Activated CD8-positive, alpha-beta T cell treated with anti-CD3 and anti-CD28 coated beads, Interleukin-2, amount 10 ng/mL, durations not matched to agents 7 days and 5 days (primary cell): ENCODE measurements around the gene RAPGEF4. TPM values are rescaled to one million over a fixed set of nuclear protein-coding genes. Genes with fewer than 3 reads are reported as not detected.
"Not testable (repeated sequence)": the region's sequence is repeated elsewhere in the genome, so short reads cannot be mapped to it uniquely, and the experiment has no call there.

Source experiments
- ATAC-seq: fragments of 150-1000 bp; cut with Tn5 transposase; one replicate; pipeline ENCODE4 v1.10.0; 2021; ENCODE audit warnings: moderate library complexity
- CTCF ChIA-PET: fragments of 350-600 bp; sonication (Branson Sonifier 250); formaldehyde crosslinking; loops from one replicate; lab custom pipeline; 2021; ENCODE audit warnings: antibody characterized with exemption; lab: Charles Lee
- POLR2A ChIA-PET: fragments of 350-600 bp; sonication (Branson Sonifier 250); formaldehyde crosslinking; loops from one replicate; lab custom pipeline; 2021; ENCODE audit warnings: antibody characterized with exemption; lab: Charles Lee
- DNase-seq: peaks from one replicate; pipeline ENCODE4 v3.0.0-alpha.2; 2020
- H3K27ac Mint-ChIP-seq: one replicate; pipeline ENCODE4 v1.8.0; 2021; ENCODE audit warnings: mild to moderate bottlenecking, mixed read lengths
- H3K27me3 Mint-ChIP-seq: one replicate; pipeline ENCODE4 v1.8.0; 2021; ENCODE audit warnings: low read depth, mixed read lengths
- H3K36me3 Mint-ChIP-seq: one replicate; pipeline ENCODE4 v1.8.0; 2021; ENCODE audit warnings: low read depth, mixed read lengths
- H3K4me1 Mint-ChIP-seq: one replicate; pipeline ENCODE4 v1.8.0; 2021; ENCODE audit warnings: low read depth, mixed read lengths
- H3K4me3 Mint-ChIP-seq: one replicate; pipeline ENCODE4 v1.8.0; 2021; ENCODE audit warnings: mild to moderate bottlenecking, mixed read lengths
- H3K9me3 Mint-ChIP-seq: one replicate; pipeline ENCODE4 v1.8.0; 2022; ENCODE audit warnings: mixed read lengths; ENCODE audit not compliant: insufficient read depth
- total RNA-seq, 2 experiments: library from RNA; stranded (reverse); gene quantifications; one replicate each; pipeline ENCODE4 v1.2.3, GENCODE V29; 2021

RAPGEF4 gene
- total RNA-seq, 2 experiments from 2014 or later, result 0.63 to 0.97 TPM

- peaks cover 6% of the 10 kb centered on the region for H3K27me3 Mint-ChIP-seq
- no peak for DNase-seq
- H3K27ac Mint-ChIP-seq, result no peak overlapping the region
- ChIA-PET CTCF (no interaction called here), POLR2A (no interaction called here)
- H3K4me3 Mint-ChIP-seq, result no peak overlapping the region
- no peak for ATAC-seq
- no peaks in the 10 kb centered on the region for H3K36me3 Mint-ChIP-seq
- no peaks in the 10 kb centered on the region for H3K4me1 Mint-ChIP-seq
- H3K9me3 Mint-ChIP-seq, result no peaks in the 10 kb centered on the region
Observed at GRCh38 chr2:172783165-172783898, 47.7 kb downstream of the RAPGEF4 start.

GRCh38 chr2:172788871-172789270 lies 53.2 kb downstream of the RAPGEF4 start:
- ChIA-PET POLR2A (no interaction called here), CTCF (interaction anchor here (0.9 kb wide), 1 partner anchor 421 kb away, joined by 3 read pairs; no protein-coding TSS in a partner anchor)
- H3K27me3 Mint-ChIP-seq, result peaks cover 4% of the 10 kb centered on the region
- no peak for ATAC-seq
- H3K27ac Mint-ChIP-seq, result no peak overlapping the region
- no peaks in the 10 kb centered on the region for H3K9me3 Mint-ChIP-seq
- H3K36me3 Mint-ChIP-seq, result no peaks in the 10 kb centered on the region
- H3K4me1 Mint-ChIP-seq, result no peaks in the 10 kb centered on the region
- no peak overlapping the region for H3K4me3 Mint-ChIP-seq
- no peak for DNase-seq

GRCh38 chr2:172790404-172790803 lies 54.8 kb downstream of the RAPGEF4 start:
- POLR2A ChIA-PET, result no interaction called here
- Mint-ChIP-seq H3K4me3 (no peak overlapping the region), H3K27ac (no peak overlapping the region), H3K27me3 (peaks cover 4% of the 10 kb centered on the region), H3K36me3 (no peaks in the 10 kb centered on the region), H3K9me3 (no peaks in the 10 kb centered on the region), H3K4me1 (no peaks in the 10 kb centered on the region)
- ATAC-seq (no peak), DNase-seq (no peak)
- CTCF ChIA-PET, result no interaction called here

DNA sequence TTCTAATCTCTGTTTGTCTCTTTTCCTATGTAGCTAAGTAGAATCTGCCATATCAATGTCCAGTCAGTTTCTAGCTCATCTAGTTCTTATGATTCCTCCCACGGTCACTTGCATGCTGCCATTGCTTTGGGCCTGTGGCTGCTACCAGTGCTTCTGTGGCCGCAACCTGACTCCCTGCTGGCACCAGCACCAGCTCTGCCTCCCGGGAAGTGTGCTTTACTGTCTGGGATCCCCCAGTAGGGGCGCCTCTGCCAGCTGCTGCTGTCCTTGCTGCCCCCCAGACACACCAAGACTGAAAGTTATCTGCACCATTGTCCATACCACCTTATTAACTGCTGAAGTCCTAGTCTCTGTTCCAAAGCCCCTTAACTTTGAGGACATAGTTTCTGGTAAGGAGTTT lies 56.3 kb downstream of the RAPGEF4 start:
- Mint-ChIP-seq H3K27ac (no peak overlapping the region), H3K4me3 (no peak overlapping the region), H3K4me1 (no peaks in the 10 kb centered on the region), H3K9me3 (no peaks in the 10 kb centered on the region), H3K27me3 (peaks cover 4% of the 10 kb centered on the region), H3K36me3 (no peaks in the 10 kb centered on the region)
- ATAC-seq (no peak), DNase-seq (no peak)
- CTCF ChIA-PET, result interaction anchor here (1.1 to 1.2 kb wide), 2 partner anchors 22 to 141 kb away, joined by 3 read pairs; no protein-coding TSS in a partner anchor
- POLR2A ChIA-PET, result no interaction called here

DNA sequence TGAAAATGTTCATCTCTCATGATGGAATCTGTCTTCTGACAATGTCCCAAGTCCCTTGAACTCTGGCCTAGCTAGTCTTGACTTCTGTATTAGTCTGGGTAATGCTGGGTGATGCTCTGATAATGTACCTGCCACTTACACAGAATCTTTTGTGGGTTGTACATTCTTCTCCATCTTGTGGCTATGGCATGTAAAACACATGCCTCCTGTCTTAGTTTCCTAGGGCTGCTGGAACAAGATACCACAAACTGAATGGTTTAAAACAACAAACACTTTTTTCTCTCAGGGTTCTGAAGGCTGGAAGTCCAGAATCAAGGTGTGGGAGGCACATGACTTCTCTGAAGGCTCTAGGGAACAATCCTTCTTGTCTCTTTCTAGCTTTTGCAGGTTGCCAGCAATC lies 57.1 kb downstream of the RAPGEF4 start:
- H3K4me3 Mint-ChIP-seq, result no peak overlapping the region
- POLR2A ChIA-PET, result no interaction called here
- ATAC-seq (no peak), DNase-seq (no peak)
- H3K27me3 Mint-ChIP-seq, result peaks cover 6% of the 10 kb centered on the region
- no peaks in the 10 kb centered on the region for H3K4me1 Mint-ChIP-seq
- no peaks in the 10 kb centered on the region for H3K9me3 Mint-ChIP-seq
- CTCF ChIA-PET, result interaction anchor here (1.2 kb wide), 1 partner anchor 21 kb away, joined by 3 read pairs; no protein-coding TSS in a partner anchor
- H3K27ac Mint-ChIP-seq, result no peak overlapping the region
- no peaks in the 10 kb centered on the region for H3K36me3 Mint-ChIP-seq

DNA sequence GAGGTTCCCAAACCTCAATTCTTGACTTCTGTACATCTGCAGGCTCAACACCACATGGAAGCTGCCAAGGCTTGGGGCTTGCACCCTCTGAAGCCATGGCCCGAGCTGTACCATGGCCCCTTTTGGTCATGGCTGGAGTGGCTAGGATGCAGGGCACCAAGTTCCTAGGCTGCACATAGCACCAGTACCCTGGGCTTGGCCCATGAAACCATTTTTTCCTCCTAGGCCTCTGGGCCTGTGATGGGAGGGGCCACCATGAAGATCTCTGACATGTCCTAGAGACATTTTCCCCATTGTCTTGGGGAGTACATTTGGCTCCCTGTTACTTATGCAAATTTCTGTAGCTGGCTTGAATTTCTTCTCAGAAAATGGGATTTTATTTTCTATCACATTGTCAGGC lies 67.7 kb downstream of the RAPGEF4 start:
- H3K27ac Mint-ChIP-seq, H3K4me1 Mint-ChIP-seq, H3K9me3 Mint-ChIP-seq, DNase-seq, ATAC-seq, CTCF ChIA-PET, H3K4me3 Mint-ChIP-seq, H3K36me3 Mint-ChIP-seq, POLR2A ChIA-PET, H3K27me3 Mint-ChIP-seq: not testable (repeated sequence)

GRCh38 chr2:172804423-172804822 lies 68.8 kb downstream of the RAPGEF4 start:
- no peak for DNase-seq
- Mint-ChIP-seq H3K4me3 (no peak overlapping the region), H3K9me3 (peaks cover 7% of the 10 kb centered on the region), H3K4me1 (no peaks in the 10 kb centered on the region), H3K36me3 (peaks cover 2% of the 10 kb centered on the region), H3K27ac (no peak overlapping the region), H3K27me3 (no peaks in the 10 kb centered on the region)
- ChIA-PET CTCF (interaction anchor here (5.0 kb wide), 1 partner anchor 127 kb away, joined by 67 read pairs; no protein-coding TSS in a partner anchor), POLR2A (no interaction called here)
- ATAC-seq, result no peak

DNA sequence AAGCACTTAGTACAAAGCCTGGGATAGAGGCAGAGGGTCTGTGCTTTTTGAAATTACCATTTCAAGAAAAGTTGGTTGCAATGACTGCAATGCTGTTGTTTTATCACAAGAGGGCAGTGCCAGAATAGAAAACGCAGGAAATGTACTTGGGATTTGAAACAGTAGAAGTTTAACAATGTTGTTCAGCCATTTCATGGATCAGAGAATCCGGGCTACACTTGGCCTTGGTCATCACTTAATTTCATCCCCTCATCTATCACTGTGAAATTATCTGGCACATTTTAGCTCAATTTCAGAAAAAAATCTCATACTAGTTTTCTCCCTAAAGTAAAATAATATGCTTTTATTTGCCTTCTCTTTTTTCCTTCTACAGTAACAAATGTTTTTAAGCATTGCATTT lies 70.8 kb downstream of the RAPGEF4 start:
- no peak for ATAC-seq
- no peaks in the 10 kb centered on the region for H3K4me1 Mint-ChIP-seq
- H3K27ac Mint-ChIP-seq, result no peak overlapping the region
- no peak overlapping the region for H3K4me3 Mint-ChIP-seq
- POLR2A ChIA-PET, result no interaction called here
- H3K36me3 Mint-ChIP-seq, result peaks cover 2% of the 10 kb centered on the region
- no peaks in the 10 kb centered on the region for H3K27me3 Mint-ChIP-seq
- CTCF ChIA-PET, result interaction anchor here (0.8 to 5.0 kb wide), 10 partner anchors 9 to 410 kb away, joined by 3 to 67 read pairs (median 4); no protein-coding TSS in a partner anchor
- H3K9me3 Mint-ChIP-seq, result peaks cover 7% of the 10 kb centered on the region
- peak; percentile 30 for DNase-seq

- ATAC-seq, result no peak
- no peaks in the 10 kb centered on the region for H3K4me1 Mint-ChIP-seq
- peaks cover 4% of the 10 kb centered on the region for H3K9me3 Mint-ChIP-seq
- no peak for DNase-seq
- ChIA-PET CTCF (interaction anchor here (0.6 to 5.0 kb wide), 8 partner anchors 8 to 243 kb away, joined by 3 to 67 read pairs (median 4); no protein-coding TSS in a partner anchor), POLR2A (no interaction called here)
- H3K36me3 Mint-ChIP-seq, result peaks cover 2% of the 10 kb centered on the region
- H3K4me3 Mint-ChIP-seq, result no peak overlapping the region
- no peak overlapping the region for H3K27ac Mint-ChIP-seq
- H3K27me3 Mint-ChIP-seq, result no peaks in the 10 kb centered on the region
Observed at GRCh38 chr2:172806996-172807395, 71.4 kb downstream of the RAPGEF4 start.

GRCh38 chr2:172808156-172808555 lies 72.5 kb downstream of the RAPGEF4 start:
- Mint-ChIP-seq H3K36me3 (peaks cover 2% of the 10 kb centered on the region), H3K9me3 (no peaks in the 10 kb centered on the region), H3K27ac (no peak overlapping the region), H3K4me1 (no peaks in the 10 kb centered on the region), H3K27me3 (no peaks in the 10 kb centered on the region), H3K4me3 (no peak overlapping the region)
- POLR2A ChIA-PET, result no interaction called here
- ATAC-seq (no peak), DNase-seq (no peak)
- CTCF ChIA-PET, result interaction anchor here (0.5 to 5.0 kb wide), 3 partner anchors 13 to 123 kb away, joined by 3 to 67 read pairs (median 3); no protein-coding TSS in a partner anchor

GRCh38 chr2:172811027-172811426 lies 75.4 kb downstream of the RAPGEF4 start:
- ChIA-PET CTCF (interaction anchor here (0.7 kb wide), 2 partner anchors 121 to 150 kb away, joined by 3 to 4 read pairs; no protein-coding TSS in a partner anchor), POLR2A (no interaction called here)
- H3K9me3 Mint-ChIP-seq, result no peaks in the 10 kb centered on the region
- H3K27ac Mint-ChIP-seq, result no peak overlapping the region
- peaks cover under 1% of the 10 kb centered on the region for H3K27me3 Mint-ChIP-seq
- H3K4me3 Mint-ChIP-seq, result no peak overlapping the region
- H3K36me3 Mint-ChIP-seq, result no peaks in the 10 kb centered on the region
- no peak for DNase-seq
- ATAC-seq, result no peak
- H3K4me1 Mint-ChIP-seq, result no peaks in the 10 kb centered on the region

GRCh38 chr2:172812158-172812744 lies 76.6 kb downstream of the RAPGEF4 start:
- no peaks in the 10 kb centered on the region for H3K4me1 Mint-ChIP-seq
- no peaks in the 10 kb centered on the region for H3K36me3 Mint-ChIP-seq
- no peak overlapping the region for H3K4me3 Mint-ChIP-seq
- H3K27me3 Mint-ChIP-seq, result peaks cover 6% of the 10 kb centered on the region
- no peaks in the 10 kb centered on the region for H3K9me3 Mint-ChIP-seq
- POLR2A ChIA-PET, result no interaction called here
- ATAC-seq (no peak), DNase-seq (no peak)
- CTCF ChIA-PET, result no interaction called here
- H3K27ac Mint-ChIP-seq, result no peak overlapping the region
